Loucy (cell line): Measurements from ENCODE around the gene LMBR1.

ENCODE experiments used
- CTCF ChIP-seq: fragments of 200-600 bp; sonication (generic); conservative IDR thresholded peaks from 2 replicates; pipeline ENCODE4 v1.5.1; 2014; ENCODE audit warnings: mild to moderate bottlenecking, antibody characterized with exemption, low read length
- EZH2phosphoT487 ChIP-seq: fragments of 200-600 bp; IDR thresholded peaks from 2 replicates; pipeline ENCODE4 v1.6.1; 2018; ENCODE audit warnings: antibody characterized with exemption, mild to moderate bottlenecking, moderate library complexity, borderline replicate concordance

GRCh38 chr7:156754201-156754600, 138.8 kb downstream of the LMBR1 start:
- TF ChIP-seq CTCF (no peak), EZH2phosphoT487 (no peak)
